HG03039 (cell line): ENCODE data around the gene CEP131.

Experiments
- ATAC-seq: cut with Tn5 transposase; IDR thresholded peaks from one replicate; pipeline ENCODE4 v1.9.1; 2021; ENCODE audit warnings: mild to moderate bottlenecking, moderate library complexity; ENCODE audit not compliant: unreplicated experiment

CEP131 gene

DNA sequence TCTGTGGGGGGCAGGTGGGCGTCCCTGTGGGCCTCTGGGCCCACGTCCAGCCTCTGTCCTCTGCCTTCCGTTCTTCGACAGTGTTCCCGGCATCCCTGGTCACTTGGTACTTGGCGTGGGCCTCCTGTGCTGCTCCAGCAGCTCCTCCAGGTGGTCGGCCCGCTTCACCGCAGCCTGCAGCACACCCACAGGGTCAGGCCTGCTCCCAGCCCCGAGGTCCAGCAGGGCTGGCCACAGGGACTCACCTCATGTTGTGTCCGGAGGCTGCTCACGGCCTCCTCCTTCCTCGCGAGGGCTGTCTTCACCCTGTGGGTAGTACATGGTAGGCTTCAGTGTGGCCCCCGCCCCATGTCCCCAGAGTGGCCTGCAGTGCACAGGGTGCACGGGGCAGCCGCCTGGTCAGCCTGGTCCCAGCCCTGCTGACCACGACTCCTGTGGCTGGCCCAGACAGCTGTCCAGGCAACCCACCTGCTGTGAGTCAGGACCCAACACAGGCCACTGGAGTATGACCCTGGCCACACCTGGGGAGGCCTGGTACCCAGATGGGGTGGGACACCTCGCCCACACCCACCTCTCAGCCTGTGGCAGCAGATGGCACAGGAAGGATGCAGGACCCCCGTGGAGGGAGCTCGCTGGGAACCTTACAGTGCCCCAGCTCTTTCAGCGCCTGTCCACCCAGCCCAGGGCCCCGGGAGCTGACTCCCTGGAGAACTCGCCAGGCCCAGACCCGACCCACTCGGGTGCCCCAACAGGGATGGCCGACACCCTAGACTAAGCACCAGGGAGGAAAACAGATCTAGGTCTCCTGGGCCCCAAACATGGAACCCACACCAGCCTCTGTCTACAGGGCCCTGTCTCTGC is 32.9 kb downstream of the CEP131 start:
- no peak for ATAC-seq

DNA sequence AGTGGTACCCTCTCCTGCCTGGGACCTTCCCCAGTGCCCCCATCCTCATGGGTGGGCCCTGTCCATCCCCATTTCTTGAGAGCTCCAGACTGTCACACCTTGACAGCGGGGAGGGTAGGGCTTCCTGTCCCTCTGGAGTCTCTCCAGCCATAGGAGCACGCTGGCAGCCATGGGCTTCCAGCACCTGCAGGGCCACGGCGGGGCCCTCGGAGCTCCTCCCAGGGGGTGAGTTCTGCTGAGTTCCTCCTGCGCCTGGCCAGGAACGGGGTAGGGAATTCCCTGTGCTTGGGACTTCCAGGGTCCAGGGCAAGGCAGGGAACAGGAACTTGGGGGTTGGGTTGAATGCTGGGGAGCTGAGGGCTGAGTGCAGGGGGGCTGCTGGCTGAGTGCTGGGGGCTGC is 33.7 kb downstream of the CEP131 start:
- no peak for ATAC-seq

DNA sequence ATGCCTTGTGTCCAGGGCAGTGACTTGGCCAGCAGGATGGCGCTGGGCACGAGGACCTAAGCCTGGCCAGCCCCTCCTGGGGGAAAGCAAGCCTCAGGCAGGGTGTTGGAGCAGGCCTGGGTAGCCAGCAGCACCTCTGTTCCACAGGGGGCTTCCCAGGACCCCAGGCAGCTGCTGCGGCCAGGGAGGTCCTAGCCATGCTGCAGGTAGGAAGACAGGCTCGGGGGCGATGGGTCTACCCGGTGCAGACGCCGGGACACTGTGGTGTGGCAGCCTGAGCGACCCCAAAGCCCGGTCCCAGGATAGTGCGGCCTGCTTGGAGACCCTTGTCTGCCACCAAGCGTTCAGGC is 34.3 kb downstream of the CEP131 start:
- no peak for ATAC-seq

DNA sequence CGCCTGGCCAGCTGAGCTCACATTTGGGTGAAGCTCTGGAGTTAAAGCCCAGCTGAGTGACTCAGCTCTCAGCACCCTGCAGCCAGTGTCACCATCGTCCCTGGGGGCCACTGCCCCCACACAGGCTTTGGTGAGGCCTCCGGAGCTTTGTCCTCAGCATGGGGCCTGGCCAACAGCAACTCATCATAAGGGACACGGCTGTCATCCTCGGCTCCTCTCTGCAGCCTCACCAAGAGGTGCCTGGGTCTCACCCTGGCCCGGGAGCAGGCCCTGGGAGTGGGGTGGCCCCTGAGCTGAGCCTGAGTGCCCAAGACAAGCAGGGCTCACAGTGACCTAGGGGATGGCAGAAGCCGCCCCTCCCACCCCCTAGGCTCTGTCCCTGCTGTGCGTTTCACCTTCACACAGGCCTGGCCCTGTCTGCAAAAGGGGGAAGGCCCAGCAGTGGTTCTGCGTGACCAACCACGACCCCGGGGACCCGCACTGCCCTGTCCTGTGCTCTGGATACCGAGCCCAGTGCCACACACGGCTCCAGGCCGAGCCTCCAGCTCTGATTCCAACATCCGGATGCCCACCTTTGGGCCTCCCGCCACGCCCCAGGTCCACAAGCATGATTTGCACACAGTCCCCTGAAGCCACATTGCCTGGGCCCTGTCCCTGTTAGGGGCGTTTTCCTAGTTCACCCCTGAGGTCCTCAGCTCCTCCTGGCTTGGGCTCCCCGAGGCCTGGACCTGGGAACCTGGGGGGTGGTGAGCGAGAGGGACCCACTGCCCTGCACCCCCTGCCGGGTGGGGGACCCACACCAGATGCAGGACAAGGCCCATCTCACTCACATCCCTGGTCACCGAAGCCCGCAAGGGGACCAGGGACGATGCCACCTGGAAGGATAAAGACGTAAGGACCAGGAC is 34.9 kb downstream of the CEP131 start:
- no peak for ATAC-seq

DNA sequence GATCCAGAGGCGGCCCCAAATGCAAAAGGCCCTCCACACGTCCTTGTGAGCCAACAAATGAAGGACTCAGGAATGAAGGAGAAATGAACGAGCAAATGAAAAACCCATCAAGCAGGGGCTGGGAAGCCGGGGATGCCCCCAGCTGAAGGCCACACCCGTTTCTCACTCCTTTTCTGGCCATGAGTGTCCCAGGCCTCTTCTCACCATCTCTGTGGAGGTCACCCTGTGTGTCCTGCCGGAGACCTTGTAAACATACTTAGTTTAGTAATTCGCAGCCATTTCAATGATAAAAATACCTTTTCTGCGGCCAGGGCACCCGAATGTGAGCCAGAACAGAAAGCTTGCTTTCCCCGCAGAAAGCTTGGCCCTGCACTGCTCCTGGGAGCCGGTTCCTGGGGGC is 35.6 kb downstream of the CEP131 start:
- ATAC-seq, result no peak

DNA sequence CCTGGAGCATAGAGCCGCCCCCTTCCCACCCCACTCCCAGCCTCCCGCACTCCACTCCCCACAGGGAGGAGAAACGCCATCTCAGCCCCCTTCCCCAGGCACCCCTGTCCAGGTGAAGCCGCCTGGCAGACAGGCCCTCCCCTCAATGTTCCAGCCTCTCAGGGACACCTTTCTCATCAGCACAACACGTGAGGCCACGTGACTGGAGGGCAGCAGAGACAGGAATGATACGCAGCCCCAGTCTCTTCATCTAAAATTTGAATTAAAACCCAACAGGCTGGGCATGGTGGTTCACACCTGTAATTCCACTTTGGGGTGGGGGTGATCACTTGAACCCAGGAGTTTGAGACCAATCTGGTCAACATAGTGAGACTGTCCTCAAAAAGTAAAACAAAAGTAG is 36.6 kb downstream of the CEP131 start:
- ATAC-seq, result no peak

DNA sequence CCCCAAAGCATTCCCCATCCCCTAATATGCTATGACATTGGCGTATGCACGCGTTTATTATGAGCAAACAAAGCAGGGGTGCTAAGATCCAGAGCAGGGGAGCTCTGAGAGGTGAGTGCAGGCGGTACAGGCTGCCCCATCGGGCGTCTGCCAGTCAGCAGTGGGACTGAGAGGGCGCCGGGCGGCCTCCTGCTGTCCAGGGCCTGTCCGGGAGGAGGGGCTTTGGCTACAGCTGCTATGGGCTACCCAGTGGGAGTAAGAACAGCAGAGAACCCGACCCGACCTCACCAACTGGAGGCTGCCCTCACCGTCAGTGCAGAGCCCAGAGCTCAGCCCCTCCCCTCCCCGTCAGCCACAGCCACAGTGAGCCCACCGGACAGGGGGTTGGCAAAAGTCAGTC is 38.2 kb downstream of the CEP131 start:
- no peak for ATAC-seq

DNA sequence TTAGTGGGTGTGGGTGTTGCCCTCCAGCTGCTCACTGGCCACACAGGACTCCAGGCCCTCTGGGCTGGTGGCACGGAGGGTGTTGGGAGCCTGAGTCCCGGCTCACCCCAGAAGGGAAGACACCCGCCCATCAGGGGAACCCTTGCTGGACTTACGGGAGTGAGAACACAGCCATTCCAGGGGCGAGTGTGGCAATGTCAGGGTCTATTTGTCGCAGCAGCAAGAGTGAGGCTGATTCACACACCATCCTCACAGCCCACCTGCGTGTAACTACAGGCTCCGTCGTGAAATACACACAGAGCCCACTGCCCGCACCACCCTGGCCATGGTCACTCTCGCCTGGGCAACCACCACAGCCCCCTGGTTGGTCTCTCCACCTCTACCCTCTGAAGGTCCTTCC is 39.0 kb downstream of the CEP131 start:
- no peak for ATAC-seq

DNA sequence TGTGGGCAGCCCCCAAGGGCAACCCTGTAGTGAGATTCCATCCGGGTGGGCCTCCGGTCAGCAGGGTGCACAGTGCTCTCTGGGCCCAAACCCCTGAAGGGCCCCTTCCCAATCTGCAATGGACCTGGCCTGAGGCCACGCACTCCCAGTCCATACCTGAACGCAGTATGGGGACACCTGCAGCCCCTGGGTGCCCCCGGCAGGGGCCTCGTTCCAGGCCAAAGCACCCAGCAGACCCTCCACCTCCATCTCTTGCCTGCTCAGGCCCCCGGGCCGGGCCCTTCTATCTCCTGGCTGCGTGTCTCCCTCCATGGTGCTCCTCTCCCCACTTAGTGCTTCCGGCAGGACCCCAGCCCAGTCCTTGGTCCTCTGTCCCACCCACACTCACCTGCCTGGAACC is 39.4 kb downstream of the CEP131 start:
- ATAC-seq, result no peak

DNA sequence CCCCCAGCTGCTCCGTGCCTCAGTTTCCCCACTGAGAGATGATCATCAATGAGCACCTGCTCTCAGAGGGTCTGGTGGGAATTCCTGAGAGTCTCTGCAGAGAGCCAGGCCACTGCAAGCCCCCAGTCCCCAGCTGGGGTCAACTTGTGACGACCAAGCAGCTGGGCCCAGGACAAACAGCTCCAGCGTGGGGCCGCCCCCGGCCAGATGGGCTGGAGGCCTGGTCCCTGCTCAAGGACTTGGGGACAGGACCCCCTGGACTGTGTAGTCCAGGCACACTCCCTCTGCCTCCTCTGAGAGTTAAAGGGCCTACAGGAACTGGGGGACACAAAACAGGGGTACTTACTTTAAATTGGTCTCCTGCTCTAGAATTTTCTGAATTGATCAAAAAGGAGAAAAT is 40.2 kb downstream of the CEP131 start:
- ATAC-seq, result no peak

DNA sequence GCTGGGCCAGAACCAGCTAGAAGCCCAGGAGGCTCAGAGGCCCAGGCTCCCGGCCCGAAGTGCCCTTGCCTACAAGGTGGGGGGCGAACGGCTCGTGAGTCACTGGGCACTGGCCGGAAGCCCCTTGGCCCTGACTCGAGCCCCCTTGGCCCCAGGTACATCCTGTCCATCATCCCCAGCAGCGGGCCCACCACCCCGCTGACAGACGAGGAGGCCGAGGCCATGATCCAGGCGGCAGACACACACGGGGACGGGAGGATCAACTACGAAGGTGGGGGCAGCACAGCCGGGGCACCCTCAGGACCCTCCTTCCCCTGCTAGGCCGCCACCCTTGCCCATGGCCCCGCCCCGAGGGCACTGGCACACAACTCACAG is 41.0 kb downstream of the CEP131 start:
- no peak for ATAC-seq

DNA sequence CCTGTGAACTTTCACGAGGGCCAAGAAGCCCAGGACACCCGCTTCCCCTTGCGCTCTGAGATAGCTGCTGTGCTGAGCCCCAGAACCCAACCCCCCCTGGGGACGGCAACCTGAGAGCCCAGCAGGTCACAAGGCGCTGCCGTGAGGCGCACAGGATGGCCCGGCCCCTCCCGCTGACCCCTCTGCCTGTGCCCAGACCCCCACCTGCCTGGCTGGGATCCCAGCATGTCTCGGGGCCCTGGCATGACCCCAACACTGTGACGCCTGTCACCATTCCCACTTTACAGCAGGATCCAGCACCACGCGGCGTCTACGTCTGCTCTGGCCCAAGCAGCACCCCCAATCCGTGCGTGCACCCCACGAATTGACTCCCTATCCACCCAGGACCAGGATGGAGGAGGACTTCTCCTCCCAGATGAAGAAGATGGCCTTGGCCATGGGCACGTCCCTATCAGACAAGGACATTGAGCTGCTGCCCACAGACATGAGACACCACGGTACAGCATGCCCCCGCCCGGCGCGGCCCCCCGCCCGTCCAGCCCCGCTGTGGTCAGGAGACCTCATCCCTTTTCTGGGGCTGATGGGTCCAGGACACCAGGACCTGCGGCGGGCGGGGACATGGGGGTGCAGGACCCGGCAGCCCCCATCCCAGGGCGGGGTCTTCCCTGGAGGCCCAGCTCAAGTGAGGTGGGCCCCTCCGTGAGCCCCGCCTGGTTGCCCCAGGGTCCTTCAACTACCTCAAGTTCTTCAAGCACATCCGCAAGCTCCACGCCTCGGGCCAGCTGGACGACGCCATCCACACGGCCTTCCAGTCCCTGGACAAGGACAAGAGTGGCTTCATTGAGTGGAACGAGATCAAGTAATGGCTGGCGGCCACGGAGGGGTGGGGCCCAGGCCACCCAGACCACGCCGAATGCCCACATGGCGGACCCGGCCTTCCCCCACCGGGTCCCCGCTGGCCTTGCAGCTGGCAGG is 41.6 kb downstream of the CEP131 start:
- no peak for ATAC-seq

DNA sequence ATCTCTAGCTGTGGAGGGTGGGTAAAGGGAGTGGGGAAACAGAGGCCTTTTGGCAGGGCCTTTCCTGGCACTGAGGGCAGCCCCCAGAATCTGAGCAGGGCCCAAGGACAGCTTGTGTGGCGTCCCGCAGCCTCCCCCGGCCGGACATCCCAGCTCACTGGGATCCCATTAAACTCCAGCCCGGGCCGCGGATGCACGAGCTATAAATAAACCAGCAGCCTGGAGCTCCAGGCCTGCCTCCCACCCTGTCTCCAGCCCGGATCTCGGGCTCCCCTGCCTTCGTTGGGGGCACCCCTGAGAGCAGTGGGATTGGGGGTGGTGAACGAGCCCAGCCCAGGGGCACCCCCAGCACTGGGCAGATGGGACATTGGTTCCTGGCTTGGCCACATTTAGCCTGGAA is 42.9 kb downstream of the CEP131 start:
- no peak for ATAC-seq

DNA sequence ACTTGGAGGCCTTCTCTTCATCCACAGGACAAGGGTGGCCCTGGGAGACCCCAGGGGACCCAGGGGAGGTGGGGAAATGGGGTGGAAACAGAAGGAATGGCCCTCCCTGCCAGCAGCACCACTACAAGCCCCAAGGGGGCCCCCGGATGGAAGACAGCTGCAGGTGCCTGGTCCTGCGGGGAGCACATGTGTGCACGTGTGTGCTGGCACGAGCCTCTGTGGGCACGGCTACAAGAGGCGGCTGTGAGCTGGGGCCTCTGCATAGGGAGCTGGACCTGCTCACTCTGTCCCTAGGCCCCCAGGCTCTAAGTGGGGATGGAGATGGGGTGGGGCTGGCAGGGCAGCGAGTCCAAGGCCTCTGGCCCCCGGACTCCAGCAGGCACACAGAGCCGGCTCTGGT is 43.5 kb downstream of the CEP131 start:
- no peak for ATAC-seq

DNA sequence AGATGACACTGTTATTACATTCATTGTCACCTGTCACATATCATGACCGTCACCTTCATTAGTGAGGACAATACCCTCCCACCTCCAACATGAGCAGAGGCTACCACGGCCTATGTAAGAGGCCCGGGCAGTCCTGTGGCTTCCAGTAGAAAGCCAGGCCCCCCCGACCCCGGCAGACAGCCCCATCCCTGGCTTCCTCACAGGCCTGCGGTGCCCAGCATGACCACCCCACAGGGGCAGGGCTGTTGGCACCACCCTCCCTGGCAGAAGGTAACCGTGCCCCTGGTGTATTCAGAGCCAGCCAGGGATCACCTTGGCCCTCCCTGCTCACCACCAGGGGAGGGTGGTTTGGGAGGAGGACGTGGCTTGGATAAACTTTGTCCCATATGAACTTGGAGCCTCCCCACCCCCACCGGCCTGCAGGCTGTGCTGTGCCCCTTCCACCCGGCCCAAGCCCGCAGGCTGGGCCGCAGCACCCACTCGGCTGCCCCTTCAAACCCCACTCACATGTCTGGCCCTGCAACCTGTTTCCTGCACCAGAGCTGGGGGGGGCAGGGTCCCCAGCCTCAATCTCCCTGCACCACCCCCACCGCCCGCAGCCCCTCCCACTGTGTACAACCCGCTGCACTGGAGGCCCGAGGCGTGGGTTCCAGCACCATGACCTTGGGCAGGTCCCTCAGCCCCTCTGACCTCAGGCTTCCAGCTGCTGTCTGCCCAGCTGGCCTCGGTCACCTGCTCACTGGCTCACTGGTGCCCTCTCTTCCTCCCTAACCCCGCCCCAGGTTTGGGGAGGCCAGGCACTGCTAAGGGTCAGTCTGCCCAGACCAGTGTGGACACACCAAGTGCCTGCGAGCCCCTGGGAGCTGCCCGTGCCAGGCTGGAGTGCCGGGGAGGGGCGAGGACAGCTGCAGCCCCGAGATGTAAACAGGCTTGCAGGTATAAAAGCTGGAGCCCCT is 44.4 kb downstream of the CEP131 start:
- no peak for ATAC-seq

DNA sequence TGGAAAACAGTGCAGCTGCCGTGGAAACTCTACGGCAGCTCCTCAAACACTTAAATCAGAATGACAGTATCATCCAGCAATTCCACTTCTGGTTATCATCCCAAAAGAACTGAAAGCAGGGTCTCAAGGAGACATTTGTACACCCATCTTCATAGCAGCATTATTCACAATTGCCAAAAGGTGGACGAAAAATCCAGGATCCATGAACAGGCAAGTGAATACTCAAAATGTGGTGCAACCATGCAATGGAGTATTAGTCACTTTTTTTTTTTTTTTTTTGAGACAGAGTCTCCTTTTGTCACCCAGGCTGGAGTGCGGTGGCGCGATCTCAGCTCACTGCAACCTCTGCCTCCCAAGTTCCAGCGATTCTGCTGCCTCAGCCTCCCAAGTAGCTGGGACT is 46.1 kb downstream of the CEP131 start:
- no peak for ATAC-seq

DNA sequence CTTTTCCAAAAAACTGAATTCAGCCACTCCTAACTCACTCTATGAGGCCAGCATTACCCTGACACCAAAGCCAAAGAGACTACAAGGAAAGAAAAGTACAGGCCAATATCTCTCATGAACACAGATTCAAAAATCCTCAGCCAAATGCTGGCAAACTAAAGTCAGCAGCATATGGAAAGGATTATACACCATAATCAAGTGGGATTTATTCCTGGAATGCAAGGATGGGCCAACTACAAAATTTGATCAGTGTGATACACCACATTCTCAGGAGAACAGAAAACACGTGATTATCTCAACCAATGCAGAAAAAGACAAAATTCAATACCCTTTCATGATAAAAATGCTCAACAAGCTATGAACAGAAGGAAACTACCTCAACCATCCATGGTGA is 49.0 kb downstream of the CEP131 start:
- ATAC-seq, result no peak

DNA sequence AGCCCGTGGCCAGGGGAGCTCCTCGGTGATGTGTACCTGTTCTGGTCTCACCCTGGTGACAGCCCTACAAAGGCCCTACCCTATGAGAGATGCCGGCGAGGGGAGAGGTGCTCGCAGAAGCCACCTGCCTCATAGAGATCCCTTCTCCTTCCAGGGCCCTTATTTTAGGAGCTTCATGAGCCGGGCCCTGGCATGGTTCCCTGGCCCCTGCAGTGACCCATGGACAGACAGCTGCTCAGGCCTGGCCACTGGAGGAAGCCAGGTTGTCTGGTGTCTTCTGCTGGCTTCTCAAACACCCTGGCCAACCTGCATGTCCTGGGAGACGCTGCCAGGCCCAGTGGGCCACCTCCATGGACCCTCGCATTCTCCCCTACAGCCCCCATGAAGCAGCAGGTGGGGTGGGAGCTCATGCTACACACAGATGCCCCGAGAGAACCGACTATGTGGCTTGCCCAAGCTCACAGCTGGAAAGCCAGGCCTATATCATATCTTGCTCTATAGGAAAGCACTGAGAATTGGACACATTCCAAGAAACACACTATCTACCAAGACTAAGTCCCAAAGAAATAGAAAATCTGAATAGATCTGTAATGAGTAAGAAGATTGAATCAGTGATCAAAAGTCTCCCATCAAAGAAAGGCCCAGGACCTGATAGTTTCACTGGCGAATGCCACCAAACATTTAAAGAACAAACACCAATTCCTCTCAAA is 49.6 kb downstream of the CEP131 start:
- no peak for ATAC-seq

DNA sequence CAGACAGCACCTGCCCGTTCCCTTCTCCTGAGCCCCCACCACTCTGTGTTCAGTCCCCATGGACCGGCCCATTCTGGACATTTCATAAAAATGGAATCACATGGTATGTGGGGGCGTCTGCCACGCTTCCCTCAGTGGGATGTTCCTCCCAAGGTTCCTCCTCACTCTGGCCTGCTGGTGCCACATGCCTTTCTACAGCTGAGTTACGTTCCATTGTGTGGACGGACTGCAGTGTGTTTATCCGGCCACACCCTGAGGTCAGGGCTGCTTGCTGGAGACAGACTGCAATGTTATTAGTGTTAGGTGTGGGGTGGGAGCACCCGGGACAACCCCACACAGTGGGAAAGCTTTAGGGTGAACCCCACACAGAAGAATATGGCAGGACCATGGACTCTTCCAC is 50.8 kb downstream of the CEP131 start:
- no peak for ATAC-seq
